SK-N-MC (cell line): Measurements from ENCODE around the gene ACTC1.

Source experiments
- EZH2 ChIP-seq: fragments of 200-600 bp; sonication (generic); IDR thresholded peaks from one replicate; pipeline ENCODE4 v1.6.1; 2017; ENCODE audit warnings: antibody characterized with exemption
- FOXP2 ChIP-seq: optimal IDR thresholded peaks from 2 replicates; pipeline ENCODE3; 2011; ENCODE audit warnings: mild to moderate bottlenecking, moderate library complexity; ENCODE audit not compliant: insufficient read depth; ENCODE audit errors: extremely low read length, control extremely low read depth
- POLR2AphosphoS5 ChIP-seq: IDR thresholded peaks from 2 replicates; pipeline ENCODE4 v1.6.1; 2012; ENCODE audit warnings: mild to moderate bottlenecking, low read depth, low read length, borderline replicate concordance

DNA sequence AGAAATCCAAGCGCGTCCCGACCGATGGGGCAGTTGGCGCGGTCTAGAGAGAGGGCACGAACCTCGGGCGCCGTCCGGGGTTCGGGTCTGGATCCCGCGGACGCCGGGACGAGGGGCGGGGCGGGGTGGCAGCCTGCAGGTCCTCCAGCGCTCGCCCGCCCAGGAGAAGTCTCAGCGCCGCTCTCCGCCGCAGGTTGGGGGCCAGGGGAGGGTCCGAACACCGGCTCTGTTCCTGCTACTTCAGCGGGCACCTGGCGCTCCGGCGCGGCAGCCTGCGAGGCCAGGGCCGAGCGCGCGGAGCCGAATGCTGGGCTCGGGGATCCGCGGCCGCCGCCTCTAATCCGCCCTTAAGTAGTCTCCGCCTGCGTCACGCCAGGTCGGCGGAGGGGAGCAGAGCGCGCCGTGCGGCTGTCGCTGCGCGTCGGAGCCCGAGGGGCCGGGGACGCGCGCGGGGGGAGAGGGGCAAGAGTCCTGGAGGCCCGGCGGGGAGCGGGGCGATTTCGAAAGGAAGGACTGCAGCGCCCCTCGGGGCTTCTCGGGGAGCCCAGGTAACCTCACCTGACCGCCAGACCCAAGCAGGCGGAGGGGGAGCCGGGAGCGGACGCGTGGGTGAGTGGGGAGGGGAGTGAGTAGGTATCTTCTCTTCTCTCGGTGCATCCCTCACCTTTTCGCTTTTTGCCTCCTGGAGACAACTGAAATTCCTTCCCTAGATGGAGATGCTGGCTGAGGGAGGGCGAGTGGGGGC, 40.5 kb downstream of the ACTC1 start, which contains the start of gene GJD2:
- TF ChIP-seq POLR2AphosphoS5 (no peak), EZH2 (no peak), FOXP2 (no peak)
